ENCODE results near the gene MGRN1.

DNA sequence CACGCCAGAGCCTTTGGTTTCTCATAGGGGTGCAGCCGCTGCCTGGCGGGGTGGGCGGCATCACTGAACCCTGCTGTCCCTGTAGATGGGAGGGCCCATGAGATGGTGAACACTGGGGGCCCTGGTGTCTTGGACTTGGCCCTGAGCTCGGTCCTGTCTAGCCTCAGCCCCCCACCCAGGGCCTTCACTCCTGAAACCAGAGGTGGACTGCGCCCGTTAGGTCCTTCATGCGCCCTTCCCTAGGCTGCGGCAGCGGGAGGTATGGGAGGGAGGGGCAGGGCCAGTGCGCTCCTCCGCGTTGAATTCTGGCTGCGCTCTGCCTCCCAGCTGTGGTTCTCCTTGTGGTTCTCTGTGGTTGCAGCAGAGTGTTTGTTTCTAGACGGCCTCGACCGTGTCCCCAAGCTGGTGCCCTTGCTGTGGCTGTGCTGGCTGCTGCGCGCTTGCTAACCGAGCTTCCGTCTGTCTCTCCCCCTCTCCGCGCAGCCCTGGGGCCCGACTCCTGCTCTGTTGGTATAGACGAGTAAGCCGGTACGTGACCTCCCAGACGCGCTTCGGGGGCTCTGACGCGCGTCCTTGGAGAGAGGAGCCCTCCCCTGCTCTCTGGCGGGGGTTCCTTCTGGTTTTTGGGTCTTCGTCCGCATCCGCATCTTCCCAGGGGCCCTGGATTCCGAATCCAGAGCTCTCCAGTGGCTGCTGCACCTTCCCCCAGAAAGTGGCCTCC is 61.3 kb downstream of the MGRN1 start:
- TF ChIP-seq, protein P1, sequence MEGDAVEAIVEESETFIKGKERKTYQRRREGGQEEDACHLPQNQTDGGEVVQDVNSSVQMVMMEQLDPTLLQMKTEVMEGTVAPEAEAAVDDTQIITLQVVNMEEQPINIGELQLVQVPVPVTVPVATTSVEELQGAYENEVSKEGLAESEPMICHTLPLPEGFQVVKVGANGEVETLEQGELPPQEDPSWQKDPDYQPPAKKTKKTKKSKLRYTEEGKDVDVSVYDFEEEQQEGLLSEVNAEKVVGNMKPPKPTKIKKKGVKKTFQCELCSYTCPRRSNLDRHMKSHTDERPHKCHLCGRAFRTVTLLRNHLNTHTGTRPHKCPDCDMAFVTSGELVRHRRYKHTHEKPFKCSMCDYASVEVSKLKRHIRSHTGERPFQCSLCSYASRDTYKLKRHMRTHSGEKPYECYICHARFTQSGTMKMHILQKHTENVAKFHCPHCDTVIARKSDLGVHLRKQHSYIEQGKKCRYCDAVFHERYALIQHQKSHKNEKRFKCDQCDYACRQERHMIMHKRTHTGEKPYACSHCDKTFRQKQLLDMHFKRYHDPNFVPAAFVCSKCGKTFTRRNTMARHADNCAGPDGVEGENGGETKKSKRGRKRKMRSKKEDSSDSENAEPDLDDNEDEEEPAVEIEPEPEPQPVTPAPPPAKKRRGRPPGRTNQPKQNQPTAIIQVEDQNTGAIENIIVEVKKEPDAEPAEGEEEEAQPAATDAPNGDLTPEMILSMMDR (IDR thresholded peaks at IDR 0.05): no peak
- TF ChIP-seq POLR2A (IDR thresholded peaks at IDR 0.05): no peak
